Caco-2 (cell line): Measurements from ENCODE around the gene ADD2. TPM values are rescaled to one million over a fixed set of nuclear protein-coding genes. Genes with fewer than 3 reads are reported as not detected.

Experiments used
- BruUV-seq: library from RNA; stranded (reverse); fragments of 400-500 nt; replicated peaks from 2 replicates; lab custom pipeline; 2021; lab: Mats Ljungman, UMichigan
- CTCF ChIA-PET: fragments of 300-600 bp; sonication (Branson Sonifier 250); formaldehyde crosslinking; loops from one replicate; lab custom pipeline; 2022; ENCODE audit warnings: antibody characterized with exemption; lab: Charles Lee
- POLR2A ChIA-PET: fragments of 300-600 bp; sonication (Branson Sonifier 250); formaldehyde crosslinking; loops from one replicate; lab custom pipeline; 2022; ENCODE audit warnings: antibody characterized with exemption; lab: Charles Lee
- DNase-seq, 2 experiments: peaks; one replicate each; pipeline versions ENCODE4 v3.0.0 to v3.0.0-alpha.2; 2020 to 2022
- H3K27me3 ChIP-seq: replicated peaks from 2 replicates; pipeline ENCODE4 v1.6.0; 2011; ENCODE audit warnings: low read length; ENCODE audit not compliant: control insufficient read depth, insufficient read depth
- H3K36me3 ChIP-seq: 2 replicates; pipeline ENCODE4 v1.5.1; 2011; ENCODE audit warnings: low read length; ENCODE audit not compliant: control insufficient read depth, insufficient read depth
- H3K4me1 ChIP-seq: fragments of 250-450 bp; sonication (Bioruptor Pico); 2 replicates; pipeline ENCODE4 v1.5.1; 2020; ENCODE audit warnings: mild to moderate bottlenecking
- H3K4me3 ChIP-seq: 2 replicates; pipeline ENCODE4 v1.5.1; 2011; ENCODE audit warnings: low read depth, mild to moderate bottlenecking, control low read depth, low read length
- H3K9me3 ChIP-seq: fragments of 250-450 bp; sonication (Bioruptor Pico); 2 replicates; pipeline ENCODE4 v1.5.1; 2020; ENCODE audit warnings: mild to moderate bottlenecking, moderate library complexity
- H3K27ac Mint-ChIP-seq: one replicate; pipeline ENCODE4 v1.8.0; 2022; ENCODE audit warnings: mixed read lengths; ENCODE audit not compliant: unreplicated experiment
- H3K27me3 Mint-ChIP-seq: one replicate; pipeline ENCODE4 v1.8.0; 2022; ENCODE audit warnings: mixed read lengths; ENCODE audit not compliant: insufficient read depth, unreplicated experiment
- H3K36me3 Mint-ChIP-seq: one replicate; pipeline ENCODE4 v1.8.0; 2022; ENCODE audit warnings: mild to moderate bottlenecking, mixed read lengths; ENCODE audit not compliant: insufficient read depth, unreplicated experiment
- H3K4me1 Mint-ChIP-seq: one replicate; pipeline ENCODE4 v1.8.0; 2022; ENCODE audit warnings: low read depth, mixed read lengths; ENCODE audit not compliant: unreplicated experiment
- H3K4me3 Mint-ChIP-seq: one replicate; pipeline ENCODE4 v1.8.0; 2022; ENCODE audit warnings: mild to moderate bottlenecking, moderate library complexity, mixed read lengths; ENCODE audit not compliant: unreplicated experiment
- H3K9me3 Mint-ChIP-seq: one replicate; pipeline ENCODE4 v1.8.0; 2022; ENCODE audit warnings: mixed read lengths; ENCODE audit not compliant: unreplicated experiment
- intact Hi-C: fragments of 100-400 bp; cut with micrococcal nuclease; formaldehyde crosslinking; loops from one replicate; pipeline ENCODE4 v1.10.0; 2022; ENCODE audit not compliant: unreplicated experiment
- total RNA-seq: library from RNA; stranded (reverse); gene quantifications from 2 replicates; pipeline ENCODE4 v1.2.3, GENCODE V29; 2022
- TF ChIP-seq, protein P1 (sequence below), 2 experiments: fragments of 200-600 bp in 1 of 2; IDR thresholded peaks; 1 replicate in 1 of 2; 2 replicates in 1 of 2; pipeline versions ENCODE4 v1.5.1 to v1.8.0; 2011 to 2022; ENCODE audit warnings: antibody characterized with exemption in 1 of 2, control low read depth in 1 of 2, inconsistent platforms in 1 of 2, low read depth in 1 of 2, low read length in 1 of 2, mild to moderate bottlenecking in 1 of 2, moderate library complexity in 1 of 2; ENCODE audit not compliant: insufficient read depth in 1 of 2, severe bottlenecking in 1 of 2, unreplicated experiment in 1 of 2

ADD2 gene
- total RNA-seq, 1 experiment from 2014 or later, result not detected

DNA sequence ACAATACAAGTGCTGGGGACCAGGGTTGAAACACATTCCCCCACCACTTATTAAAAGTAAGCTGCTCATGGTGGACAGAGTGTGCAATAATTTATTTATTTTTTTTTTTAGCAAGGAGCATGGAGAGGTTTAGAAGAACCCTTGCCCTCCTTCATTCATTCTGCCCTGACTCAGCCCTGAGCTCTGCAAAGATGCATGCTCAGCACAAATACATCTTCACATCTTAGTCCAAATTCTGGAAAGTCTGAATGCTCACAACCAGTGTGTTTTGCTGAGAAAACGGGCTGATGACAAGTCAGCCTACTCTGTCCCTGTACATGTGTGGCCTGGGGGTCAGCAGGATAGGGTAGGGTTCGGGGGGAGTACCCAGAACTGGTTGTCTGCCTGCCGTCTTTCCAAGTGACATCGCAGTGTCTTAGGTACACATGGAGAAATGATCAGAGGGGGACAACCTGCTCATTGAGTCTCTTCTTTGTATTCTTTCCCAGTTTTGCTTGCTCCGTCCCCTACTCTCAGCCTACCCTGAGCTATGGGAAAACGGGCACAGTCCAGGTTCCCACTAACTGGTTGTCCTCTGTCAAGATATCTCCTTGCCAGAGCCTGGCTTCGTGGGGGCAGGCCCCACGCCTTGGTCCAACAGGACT, 76.4 kb downstream of the ADD2 start:
- H3K4me1 ChIP-seq, result no peaks in the 10 kb centered on the region
- H3K27me3 Mint-ChIP-seq, result peaks cover 10% of the 10 kb centered on the region
- no peaks in the 10 kb centered on the region for H3K36me3 Mint-ChIP-seq
- DNase-seq, result no peak
- TF ChIP-seq, protein P1, sequence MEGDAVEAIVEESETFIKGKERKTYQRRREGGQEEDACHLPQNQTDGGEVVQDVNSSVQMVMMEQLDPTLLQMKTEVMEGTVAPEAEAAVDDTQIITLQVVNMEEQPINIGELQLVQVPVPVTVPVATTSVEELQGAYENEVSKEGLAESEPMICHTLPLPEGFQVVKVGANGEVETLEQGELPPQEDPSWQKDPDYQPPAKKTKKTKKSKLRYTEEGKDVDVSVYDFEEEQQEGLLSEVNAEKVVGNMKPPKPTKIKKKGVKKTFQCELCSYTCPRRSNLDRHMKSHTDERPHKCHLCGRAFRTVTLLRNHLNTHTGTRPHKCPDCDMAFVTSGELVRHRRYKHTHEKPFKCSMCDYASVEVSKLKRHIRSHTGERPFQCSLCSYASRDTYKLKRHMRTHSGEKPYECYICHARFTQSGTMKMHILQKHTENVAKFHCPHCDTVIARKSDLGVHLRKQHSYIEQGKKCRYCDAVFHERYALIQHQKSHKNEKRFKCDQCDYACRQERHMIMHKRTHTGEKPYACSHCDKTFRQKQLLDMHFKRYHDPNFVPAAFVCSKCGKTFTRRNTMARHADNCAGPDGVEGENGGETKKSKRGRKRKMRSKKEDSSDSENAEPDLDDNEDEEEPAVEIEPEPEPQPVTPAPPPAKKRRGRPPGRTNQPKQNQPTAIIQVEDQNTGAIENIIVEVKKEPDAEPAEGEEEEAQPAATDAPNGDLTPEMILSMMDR (IDR thresholded peaks at IDR 0.05; ENCODE audit: insufficient read depth in 1 of 2, low read depth in 1 of 2, low read length in 1 of 2, severe bottlenecking in 1 of 2, unreplicated experiment in 1 of 2), result no peak
- no peaks in the 10 kb centered on the region for H3K9me3 ChIP-seq
- BruUV-seq, result no TSS peak
- no peak overlapping the region for H3K4me3 Mint-ChIP-seq
- intact Hi-C loops, result no loop called here
- H3K4me3 ChIP-seq, result no peak overlapping the region
- H3K4me1 Mint-ChIP-seq, result no peaks in the 10 kb centered on the region
- no peaks in the 10 kb centered on the region for H3K9me3 Mint-ChIP-seq
- H3K36me3 ChIP-seq, result no peaks in the 10 kb centered on the region
- ChIA-PET POLR2A (no interaction called here), CTCF (no interaction called here)
- no peaks in the 10 kb centered on the region; the same call in 1 of the 2 replicates for H3K27me3 ChIP-seq
- H3K27ac Mint-ChIP-seq, result no peak overlapping the region

DNA sequence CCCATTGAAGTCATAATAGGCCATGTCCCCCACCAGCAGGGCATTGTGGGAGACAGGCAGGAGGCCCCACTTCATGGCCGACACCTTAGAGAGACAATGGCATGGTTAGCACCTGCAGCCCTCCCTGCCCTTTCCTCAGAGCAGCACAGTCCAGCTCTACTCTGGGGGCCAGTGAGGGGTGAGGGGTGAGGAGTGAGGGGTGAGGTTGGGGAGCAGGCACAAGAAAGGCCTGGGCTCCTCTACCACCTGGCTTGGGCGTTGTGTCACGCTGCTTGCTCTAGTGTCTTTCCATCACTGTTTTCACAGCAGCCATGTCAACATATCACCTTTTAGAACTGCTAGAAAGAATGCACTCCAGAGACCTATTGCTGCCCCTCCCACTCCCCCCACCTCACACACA, 77.2 kb downstream of the ADD2 start:
- CTCF ChIA-PET, result no interaction called here
- TF ChIP-seq, protein P1 (IDR thresholded peaks at IDR 0.05; ENCODE audit: insufficient read depth in 1 of 2, low read depth in 1 of 2, low read length in 1 of 2, severe bottlenecking in 1 of 2, unreplicated experiment in 1 of 2), result no peak
- no TSS peak for BruUV-seq
- POLR2A ChIA-PET, result no interaction called here
- H3K36me3 Mint-ChIP-seq, result no peaks in the 10 kb centered on the region
- Histone ChIP-seq H3K27me3 (no peaks in the 10 kb centered on the region; the same call in 1 of the 2 replicates), H3K36me3 (no peaks in the 10 kb centered on the region), H3K4me1 (no peaks in the 10 kb centered on the region), H3K9me3 (no peaks in the 10 kb centered on the region), H3K4me3 (no peak overlapping the region)
- H3K9me3 Mint-ChIP-seq, result no peaks in the 10 kb centered on the region
- intact Hi-C loops, result no loop called here
- DNase-seq, result no peak
- no peak overlapping the region for H3K27ac Mint-ChIP-seq
- H3K27me3 Mint-ChIP-seq, result peaks cover 13% of the 10 kb centered on the region
- H3K4me1 Mint-ChIP-seq, result no peaks in the 10 kb centered on the region
- H3K4me3 Mint-ChIP-seq, result no peak overlapping the region

DNA sequence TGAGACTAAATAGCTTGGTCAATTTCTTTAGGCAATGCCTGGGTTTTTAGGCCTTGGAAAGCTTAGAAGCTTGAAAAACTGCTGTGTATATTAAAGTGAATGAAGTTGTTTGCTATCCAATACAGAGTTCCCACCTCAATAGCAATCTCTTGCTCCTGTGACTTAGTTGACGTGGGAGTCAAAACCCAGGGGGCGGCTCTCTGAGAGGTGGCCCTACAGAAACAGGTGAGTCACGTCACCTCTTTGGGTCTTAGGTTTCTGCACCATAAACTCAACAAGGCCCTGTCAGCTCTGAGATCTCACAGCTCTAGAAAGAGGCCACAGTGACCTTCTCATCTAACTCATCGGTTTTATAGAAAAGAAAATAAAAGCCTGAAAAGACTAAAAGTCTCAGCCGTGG, 79.6 kb downstream of the ADD2 start:
- Histone ChIP-seq H3K9me3 (no peaks in the 10 kb centered on the region), H3K4me1 (no peaks in the 10 kb centered on the region), H3K4me3 (no peak overlapping the region), H3K36me3 (no peaks in the 10 kb centered on the region), H3K27me3 (no peaks in the 10 kb centered on the region; the same call in 1 of the 2 replicates)
- POLR2A ChIA-PET, result no interaction called here
- H3K27me3 Mint-ChIP-seq, result peaks cover 9% of the 10 kb centered on the region
- BruUV-seq, result no TSS peak
- no peaks in the 10 kb centered on the region for H3K36me3 Mint-ChIP-seq
- no peak overlapping the region for H3K27ac Mint-ChIP-seq
- H3K9me3 Mint-ChIP-seq, result no peaks in the 10 kb centered on the region
- CTCF ChIA-PET, result no interaction called here
- TF ChIP-seq, protein P1 (IDR thresholded peaks at IDR 0.05; ENCODE audit: insufficient read depth in 1 of 2, low read depth in 1 of 2, low read length in 1 of 2, severe bottlenecking in 1 of 2, unreplicated experiment in 1 of 2), result no peak
- H3K4me3 Mint-ChIP-seq, result no peak overlapping the region
- DNase-seq, result no peak
- no peaks in the 10 kb centered on the region for H3K4me1 Mint-ChIP-seq
- intact Hi-C loops, result no loop called here
